ENCODE measurements around the gene ZNF808.
"Not testable (repeated sequence)": the region's sequence is repeated elsewhere in the genome, so short reads cannot be mapped to it uniquely, and the experiment has no call there.

Gene ZNF808

GRCh38 chr19:52507266-52507665 lies 20.2 kb upstream of the ZNF808 start:
- Histone ChIP-seq H3K27me3 (ENCODE audit: control insufficient read depth, insufficient read depth, low read length) (no peaks in the 10 kb centered on the region; the same call in 1 of the 2 replicates), H3K4me1 (ENCODE audit: control insufficient read depth, insufficient read depth, low read length) (no peaks in the 10 kb centered on the region), H3K9me3 (ENCODE audit: control insufficient read depth, insufficient read depth, low read length) (no peaks in the 10 kb centered on the region), H3K27ac (ENCODE audit: low read length) (no peak overlapping the region), H3K4me3 (ENCODE audit: low read length) (no peak overlapping the region), H3K36me3 (ENCODE audit: control insufficient read depth, insufficient read depth, low read length) (no peaks in the 10 kb centered on the region; the same call in 1 of the 2 replicates)
- no CpG with 5 or more reads among the region's 5 CpGs for WGBS (ENCODE audit: insufficient coverage, insufficient read length)
- no peak for DNase-seq (ENCODE audit: low read depth, low spot score)

- H3K4me3 ChIP-seq (ENCODE audit: low read length), result no peak overlapping the region
- no peak for DNase-seq (ENCODE audit: low read depth, low spot score)
- H3K4me1 ChIP-seq (ENCODE audit: control insufficient read depth, insufficient read depth, low read length), result peaks cover 7% of the 10 kb centered on the region; the same call in 1 of the 2 replicates
- H3K36me3 ChIP-seq (ENCODE audit: control insufficient read depth, insufficient read depth, low read length), result no peaks in the 10 kb centered on the region; the same call in 1 of the 2 replicates
- H3K27me3 ChIP-seq (ENCODE audit: control insufficient read depth, insufficient read depth, low read length), result no peaks in the 10 kb centered on the region
- no peak overlapping the region for H3K27ac ChIP-seq (ENCODE audit: low read length)
- no CpG with 5 or more reads among the region's 5 CpGs for whole genome bisulfite sequencing (ENCODE audit: insufficient coverage, insufficient read length)
- no peaks in the 10 kb centered on the region for H3K9me3 ChIP-seq (ENCODE audit: control insufficient read depth, insufficient read depth, low read length)
These were observed 11.3 kb upstream of the ZNF808 start for GRCh38 chr19:52516191-52516590.

GRCh38 chr19:52518646-52519045 lies 8.8 kb upstream of the ZNF808 start:
- WGBS (ENCODE audit: insufficient coverage, insufficient read length), result no CpG with 5 or more reads among the region's 2 CpGs
- no peak overlapping the region for H3K27ac ChIP-seq (ENCODE audit: low read length)
- no peaks in the 10 kb centered on the region for H3K36me3 ChIP-seq (ENCODE audit: control insufficient read depth, insufficient read depth, low read length)
- H3K9me3 ChIP-seq (ENCODE audit: control insufficient read depth, insufficient read depth, low read length), result no peaks in the 10 kb centered on the region
- H3K27me3 ChIP-seq (ENCODE audit: control insufficient read depth, insufficient read depth, low read length), result no peaks in the 10 kb centered on the region
- H3K4me1 ChIP-seq (ENCODE audit: control insufficient read depth, insufficient read depth, low read length), result peaks cover 9% of the 10 kb centered on the region; the same call in 1 of the 2 replicates
- DNase-seq (ENCODE audit: low read depth, low spot score), result no peak
- H3K4me3 ChIP-seq (ENCODE audit: low read length), result no peak overlapping the region

GRCh38 chr19:52519175-52519574 lies 8.3 kb upstream of the ZNF808 start:
- not testable (repeated sequence) for H3K9me3 ChIP-seq (ENCODE audit: control insufficient read depth, insufficient read depth, low read length); H3K4me3 ChIP-seq (ENCODE audit: low read length)
- no CpG with 5 or more reads among the region's 7 CpGs for WGBS (ENCODE audit: insufficient coverage, insufficient read length)

GRCh38 chr19:52520013-52520412 lies 7.5 kb upstream of the ZNF808 start:
- Histone ChIP-seq H3K4me3 (ENCODE audit: low read length) (no peak overlapping the region), H3K9me3 (ENCODE audit: control insufficient read depth, insufficient read depth, low read length) (no peaks in the 10 kb centered on the region), H3K4me1 (ENCODE audit: control insufficient read depth, insufficient read depth, low read length) (peaks cover 9% of the 10 kb centered on the region; the same call in 1 of the 2 replicates), H3K27ac (ENCODE audit: low read length) (no peak overlapping the region), H3K36me3 (ENCODE audit: control insufficient read depth, insufficient read depth, low read length) (no peaks in the 10 kb centered on the region), H3K27me3 (ENCODE audit: control insufficient read depth, insufficient read depth, low read length) (no peaks in the 10 kb centered on the region)
- no CpG with 5 or more reads among the region's 4 CpGs for WGBS (ENCODE audit: insufficient coverage, insufficient read length)
- no peak for DNase-seq (ENCODE audit: low read depth, low spot score)

More at GRCh38 chr19:52519175-52519574, 8.3 kb upstream of the ZNF808 start:
- not testable (repeated sequence) for DNase-seq (ENCODE audit: low read depth, low spot score); H3K27ac ChIP-seq (ENCODE audit: low read length); H3K27me3 ChIP-seq (ENCODE audit: control insufficient read depth, insufficient read depth, low read length); H3K36me3 ChIP-seq (ENCODE audit: control insufficient read depth, insufficient read depth, low read length); H3K4me1 ChIP-seq (ENCODE audit: control insufficient read depth, insufficient read depth, low read length)

GRCh38 chr19:52522551-52522950 lies 4.9 kb upstream of the ZNF808 start:
- Histone ChIP-seq H3K4me1 (ENCODE audit: control insufficient read depth, insufficient read depth, low read length) (peaks cover 9% of the 10 kb centered on the region; the same call in 1 of the 2 replicates), H3K4me3 (ENCODE audit: low read length) (no peak overlapping the region), H3K27ac (ENCODE audit: low read length) (no peak overlapping the region), H3K9me3 (ENCODE audit: control insufficient read depth, insufficient read depth, low read length) (no peaks in the 10 kb centered on the region), H3K27me3 (ENCODE audit: control insufficient read depth, insufficient read depth, low read length) (no peaks in the 10 kb centered on the region), H3K36me3 (ENCODE audit: control insufficient read depth, insufficient read depth, low read length) (no peaks in the 10 kb centered on the region)
- WGBS (ENCODE audit: insufficient coverage, insufficient read length), result no CpG with 5 or more reads among the region's 14 CpGs
- DNase-seq (ENCODE audit: low read depth, low spot score), result no peak

GRCh38 chr19:52524086-52524485 lies 3.4 kb upstream of the ZNF808 start:
- Histone ChIP-seq H3K36me3 (ENCODE audit: control insufficient read depth, insufficient read depth, low read length) (no peaks in the 10 kb centered on the region), H3K27me3 (ENCODE audit: control insufficient read depth, insufficient read depth, low read length) (no peaks in the 10 kb centered on the region), H3K4me1 (ENCODE audit: control insufficient read depth, insufficient read depth, low read length) (peaks cover 8% of the 10 kb centered on the region; the same call in 1 of the 2 replicates), H3K4me3 (ENCODE audit: low read length) (no peak overlapping the region), H3K9me3 (ENCODE audit: control insufficient read depth, insufficient read depth, low read length) (no peaks in the 10 kb centered on the region), H3K27ac (ENCODE audit: low read length) (no peak overlapping the region)
- no peak for DNase-seq (ENCODE audit: low read depth, low spot score)
- no CpG with 5 or more reads among the region's 20 CpGs for WGBS (ENCODE audit: insufficient coverage, insufficient read length)

- H3K36me3 ChIP-seq (ENCODE audit: control insufficient read depth, insufficient read depth, low read length), result no peaks in the 10 kb centered on the region
- DNase-seq (ENCODE audit: low read depth, low spot score), result no peak
- peak overlapping the region; percentile 56 for H3K4me3 ChIP-seq (ENCODE audit: low read length)
- no peaks in the 10 kb centered on the region for H3K9me3 ChIP-seq (ENCODE audit: control insufficient read depth, insufficient read depth, low read length)
- WGBS (ENCODE audit: insufficient coverage, insufficient read length), result no CpG with 5 or more reads among the region's 25 CpGs
- no peak overlapping the region for H3K27ac ChIP-seq (ENCODE audit: low read length)
- H3K4me1 ChIP-seq (ENCODE audit: control insufficient read depth, insufficient read depth, low read length), result peaks cover 2% of the 10 kb centered on the region; the same call in 1 of the 2 replicates
- no peaks in the 10 kb centered on the region for H3K27me3 ChIP-seq (ENCODE audit: control insufficient read depth, insufficient read depth, low read length)
These were observed 486 bp downstream of the ZNF808 start for GRCh38 chr19:52527956-52528351.

GRCh38 chr19:52532480-52532879 lies 5.0 kb downstream of the ZNF808 start:
- peaks cover 2% of the 10 kb centered on the region; the same call in 1 of the 2 replicates for H3K4me1 ChIP-seq (ENCODE audit: control insufficient read depth, insufficient read depth, low read length)
- no CpG with 5 or more reads among the region's 2 CpGs for WGBS (ENCODE audit: insufficient coverage, insufficient read length)
- H3K27me3 ChIP-seq (ENCODE audit: control insufficient read depth, insufficient read depth, low read length), result no peaks in the 10 kb centered on the region
- no peak for DNase-seq (ENCODE audit: low read depth, low spot score)
- no peak overlapping the region for H3K27ac ChIP-seq (ENCODE audit: low read length)
- H3K4me3 ChIP-seq (ENCODE audit: low read length), result no peak overlapping the region
- H3K36me3 ChIP-seq (ENCODE audit: control insufficient read depth, insufficient read depth, low read length), result no peaks in the 10 kb centered on the region
- H3K9me3 ChIP-seq (ENCODE audit: control insufficient read depth, insufficient read depth, low read length), result no peaks in the 10 kb centered on the region

- DNase-seq (ENCODE audit: low read depth, low spot score), result no peak
- H3K27me3 ChIP-seq (ENCODE audit: control insufficient read depth, insufficient read depth, low read length), result no peaks in the 10 kb centered on the region
- H3K9me3 ChIP-seq (ENCODE audit: control insufficient read depth, insufficient read depth, low read length), result no peaks in the 10 kb centered on the region
- H3K27ac ChIP-seq (ENCODE audit: low read length), result no peak overlapping the region
- no peaks in the 10 kb centered on the region for H3K4me1 ChIP-seq (ENCODE audit: control insufficient read depth, insufficient read depth, low read length)
- no CpG with 5 or more reads among the region's 5 CpGs for WGBS (ENCODE audit: insufficient coverage, insufficient read length)
- H3K36me3 ChIP-seq (ENCODE audit: control insufficient read depth, insufficient read depth, low read length), result no peaks in the 10 kb centered on the region
- H3K4me3 ChIP-seq (ENCODE audit: low read length), result no peak overlapping the region
These were observed 6.4 kb downstream of the ZNF808 start for GRCh38 chr19:52533901-52534300.

- WGBS (ENCODE audit: insufficient coverage, insufficient read length), result no CpG with 5 or more reads among the region's 15 CpGs
- not testable (repeated sequence) for H3K36me3 ChIP-seq (ENCODE audit: control insufficient read depth, insufficient read depth, low read length); H3K27ac ChIP-seq (ENCODE audit: low read length); H3K9me3 ChIP-seq (ENCODE audit: control insufficient read depth, insufficient read depth, low read length); H3K27me3 ChIP-seq (ENCODE audit: control insufficient read depth, insufficient read depth, low read length); DNase-seq (ENCODE audit: low read depth, low spot score); H3K4me1 ChIP-seq (ENCODE audit: control insufficient read depth, insufficient read depth, low read length)
- H3K4me3 ChIP-seq (ENCODE audit: low read length), result peak overlapping the region; percentile 33; the same call in 1 of the 2 replicates
These were observed 7.9 kb downstream of the ZNF808 start for GRCh38 chr19:52535385-52535770.

Data from iPS DF 6.9 (cell line).